ENCODE data around the gene MAPK4. TPM values are rescaled to one million over a fixed set of nuclear protein-coding genes. Genes with fewer than 3 reads are reported as not detected.

MAPK4 gene
- total and polyA plus RNA-seq, 10 of the 15 experiments (the other 5 are each of a cell fraction or from before 2014, with no cell fraction given) = 0.03 to 0.11 (median 0.06) TPM; not detected in 4

DNA sequence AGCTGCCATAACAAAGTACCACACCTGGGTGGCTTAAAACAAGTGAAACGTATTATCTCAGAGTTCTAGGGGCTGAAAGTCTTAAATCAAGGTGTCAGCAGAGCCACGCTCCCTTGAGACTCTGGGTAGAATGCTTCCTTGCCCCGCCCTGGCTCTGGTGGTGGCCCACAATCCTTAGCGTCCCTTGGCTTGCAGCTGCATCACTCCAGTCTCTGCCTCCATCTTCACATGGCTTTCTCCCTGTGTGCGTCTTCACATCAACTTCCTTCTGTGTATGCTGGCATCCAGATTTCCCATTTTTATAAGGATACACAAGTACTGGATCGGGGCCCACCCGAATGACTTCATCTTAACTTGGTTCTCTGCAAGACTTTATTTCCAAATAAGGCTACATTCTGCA is 197.5 kb downstream of the MAPK4 start:
- Histone ChIP-seq H4K20me1 (ENCODE audit: control insufficient read depth, insufficient read depth) (no peaks in the 10 kb centered on the region), H3K27me3 (replicated peaks in 1 of 2; ENCODE audit: control insufficient read depth in 2 of 2, insufficient read depth in 2 of 2, low read length in 1 of 2) (0 out of 4 replicates have a peak, but pooled peaks cover 0 to 2% of the 10 kb centered on the region in 2 experiments), H2AFZ (ENCODE audit: control insufficient read depth, low read depth, low read length) (no peak overlapping the region), H3K27ac (ENCODE audit: control insufficient read depth, insufficient read depth) (no peak overlapping the region), H3K79me2 (ENCODE audit: control insufficient read depth, insufficient read depth, low read length) (no peaks in the 10 kb centered on the region), H3K36me3 (ENCODE audit: control insufficient read depth in 2 of 2, insufficient read depth in 2 of 2, low read length in 1 of 2) (no peaks in the 10 kb centered on the region), H3K4me1 (ENCODE audit: control insufficient read depth, insufficient read depth, low read length) (no peaks in the 10 kb centered on the region), H3K9me3 (replicated peaks; ENCODE audit: control insufficient read depth, insufficient read depth, low read length) (no peaks in the 10 kb centered on the region; the same call in 2 of the 3 replicates), H3K4me2 (ENCODE audit: control insufficient read depth, insufficient read depth) (no peak overlapping the region), H3K4me3 (no peak overlapping the region), H3K9ac (ENCODE audit: control insufficient read depth, insufficient read depth, low read length) (no peak overlapping the region)
- intact Hi-C loops (cut with micrococcal nuclease; ENCODE audit: unreplicated experiment) (no loop called here), in situ Hi-C loops (cut with MboI) (no loop called here)
- no TSS peak for BruUV-seq (replicated peaks)
- RAD21 ChIA-PET (ENCODE audit: unreplicated experiment) = no interaction called here
- WGBS (ENCODE audit: insufficient coverage, insufficient replicate concordance, low lambda C conversion rate, missing lambda C conversion rate) = 32% methylated on average over 7 of the region's 7 CpGs
- CTCF ChIA-PET = no interaction called here
- ATAC-seq = no peak
- DNase-seq (ENCODE audit: low read depth, low spot score) = no peak
- POLR2A ChIA-PET = no interaction called here
- no peak for FAIRE-seq
- SMC1A ChIA-PET (ENCODE audit: uncharacterized antibody, unreplicated experiment) = no interaction called here
- TF ChIP-seq HDGF (IDR thresholded peaks at IDR 0.05) (no peak), BMI1 (IDR thresholded peaks at IDR 0.05; ENCODE audit: borderline replicate concordance) (no peak), JUNB (IDR thresholded peaks at IDR 0.05) (no peak), TAF1 (IDR thresholded peaks at IDR 0.05; ENCODE audit: borderline replicate concordance, low read depth, low read length) (no peak), NR2F1 (conservative IDR thresholded peaks at IDR 0.05) (no peak), RAD51 (IDR thresholded peaks at IDR 0.05) (no peak)
- TF ChIP-seq, protein P1, sequence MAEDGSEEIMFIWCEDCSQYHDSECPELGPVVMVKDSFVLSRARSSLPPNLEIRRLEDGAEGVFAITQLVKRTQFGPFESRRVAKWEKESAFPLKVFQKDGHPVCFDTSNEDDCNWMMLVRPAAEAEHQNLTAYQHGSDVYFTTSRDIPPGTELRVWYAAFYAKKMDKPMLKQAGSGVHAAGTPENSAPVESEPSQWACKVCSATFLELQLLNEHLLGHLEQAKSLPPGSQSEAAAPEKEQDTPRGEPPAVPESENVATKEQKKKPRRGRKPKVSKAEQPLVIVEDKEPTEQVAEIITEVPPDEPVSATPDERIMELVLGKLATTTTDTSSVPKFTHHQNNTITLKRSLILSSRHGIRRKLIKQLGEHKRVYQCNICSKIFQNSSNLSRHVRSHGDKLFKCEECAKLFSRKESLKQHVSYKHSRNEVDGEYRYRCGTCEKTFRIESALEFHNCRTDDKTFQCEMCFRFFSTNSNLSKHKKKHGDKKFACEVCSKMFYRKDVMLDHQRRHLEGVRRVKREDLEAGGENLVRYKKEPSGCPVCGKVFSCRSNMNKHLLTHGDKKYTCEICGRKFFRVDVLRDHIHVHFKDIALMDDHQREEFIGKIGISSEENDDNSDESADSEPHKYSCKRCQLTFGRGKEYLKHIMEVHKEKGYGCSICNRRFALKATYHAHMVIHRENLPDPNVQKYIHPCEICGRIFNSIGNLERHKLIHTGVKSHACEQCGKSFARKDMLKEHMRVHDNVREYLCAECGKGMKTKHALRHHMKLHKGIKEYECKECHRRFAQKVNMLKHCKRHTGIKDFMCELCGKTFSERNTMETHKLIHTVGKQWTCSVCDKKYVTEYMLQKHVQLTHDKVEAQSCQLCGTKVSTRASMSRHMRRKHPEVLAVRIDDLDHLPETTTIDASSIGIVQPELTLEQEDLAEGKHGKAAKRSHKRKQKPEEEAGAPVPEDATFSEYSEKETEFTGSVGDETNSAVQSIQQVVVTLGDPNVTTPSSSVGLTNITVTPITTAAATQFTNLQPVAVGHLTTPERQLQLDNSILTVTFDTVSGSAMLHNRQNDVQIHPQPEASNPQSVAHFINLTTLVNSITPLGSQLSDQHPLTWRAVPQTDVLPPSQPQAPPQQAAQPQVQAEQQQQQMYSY (CRISPR knock-in tag; IDR thresholded peaks at IDR 0.05) = no peak
- TF ChIP-seq, protein P2, sequence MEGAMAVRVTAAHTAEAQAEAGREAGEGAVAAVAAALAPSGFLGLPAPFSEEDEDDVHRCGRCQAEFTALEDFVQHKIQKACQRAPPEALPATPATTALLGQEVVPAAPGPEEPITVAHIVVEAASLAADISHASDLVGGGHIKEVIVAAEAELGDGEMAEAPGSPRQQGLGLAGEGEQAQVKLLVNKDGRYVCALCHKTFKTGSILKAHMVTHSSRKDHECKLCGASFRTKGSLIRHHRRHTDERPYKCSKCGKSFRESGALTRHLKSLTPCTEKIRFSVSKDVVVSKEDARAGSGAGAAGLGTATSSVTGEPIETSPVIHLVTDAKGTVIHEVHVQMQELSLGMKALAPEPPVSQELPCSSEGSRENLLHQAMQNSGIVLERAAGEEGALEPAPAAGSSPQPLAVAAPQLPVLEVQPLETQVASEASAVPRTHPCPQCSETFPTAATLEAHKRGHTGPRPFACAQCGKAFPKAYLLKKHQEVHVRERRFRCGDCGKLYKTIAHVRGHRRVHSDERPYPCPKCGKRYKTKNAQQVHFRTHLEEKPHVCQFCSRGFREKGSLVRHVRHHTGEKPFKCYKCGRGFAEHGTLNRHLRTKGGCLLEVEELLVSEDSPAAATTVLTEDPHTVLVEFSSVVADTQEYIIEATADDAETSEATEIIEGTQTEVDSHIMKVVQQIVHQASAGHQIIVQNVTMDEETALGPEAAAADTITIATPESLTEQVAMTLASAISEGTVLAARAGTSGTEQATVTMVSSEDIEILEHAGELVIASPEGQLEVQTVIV (IDR thresholded peaks at IDR 0.05; ENCODE audit: borderline replicate concordance, partially characterized antibody) = no peak
- TF ChIP-seq, protein P3, sequence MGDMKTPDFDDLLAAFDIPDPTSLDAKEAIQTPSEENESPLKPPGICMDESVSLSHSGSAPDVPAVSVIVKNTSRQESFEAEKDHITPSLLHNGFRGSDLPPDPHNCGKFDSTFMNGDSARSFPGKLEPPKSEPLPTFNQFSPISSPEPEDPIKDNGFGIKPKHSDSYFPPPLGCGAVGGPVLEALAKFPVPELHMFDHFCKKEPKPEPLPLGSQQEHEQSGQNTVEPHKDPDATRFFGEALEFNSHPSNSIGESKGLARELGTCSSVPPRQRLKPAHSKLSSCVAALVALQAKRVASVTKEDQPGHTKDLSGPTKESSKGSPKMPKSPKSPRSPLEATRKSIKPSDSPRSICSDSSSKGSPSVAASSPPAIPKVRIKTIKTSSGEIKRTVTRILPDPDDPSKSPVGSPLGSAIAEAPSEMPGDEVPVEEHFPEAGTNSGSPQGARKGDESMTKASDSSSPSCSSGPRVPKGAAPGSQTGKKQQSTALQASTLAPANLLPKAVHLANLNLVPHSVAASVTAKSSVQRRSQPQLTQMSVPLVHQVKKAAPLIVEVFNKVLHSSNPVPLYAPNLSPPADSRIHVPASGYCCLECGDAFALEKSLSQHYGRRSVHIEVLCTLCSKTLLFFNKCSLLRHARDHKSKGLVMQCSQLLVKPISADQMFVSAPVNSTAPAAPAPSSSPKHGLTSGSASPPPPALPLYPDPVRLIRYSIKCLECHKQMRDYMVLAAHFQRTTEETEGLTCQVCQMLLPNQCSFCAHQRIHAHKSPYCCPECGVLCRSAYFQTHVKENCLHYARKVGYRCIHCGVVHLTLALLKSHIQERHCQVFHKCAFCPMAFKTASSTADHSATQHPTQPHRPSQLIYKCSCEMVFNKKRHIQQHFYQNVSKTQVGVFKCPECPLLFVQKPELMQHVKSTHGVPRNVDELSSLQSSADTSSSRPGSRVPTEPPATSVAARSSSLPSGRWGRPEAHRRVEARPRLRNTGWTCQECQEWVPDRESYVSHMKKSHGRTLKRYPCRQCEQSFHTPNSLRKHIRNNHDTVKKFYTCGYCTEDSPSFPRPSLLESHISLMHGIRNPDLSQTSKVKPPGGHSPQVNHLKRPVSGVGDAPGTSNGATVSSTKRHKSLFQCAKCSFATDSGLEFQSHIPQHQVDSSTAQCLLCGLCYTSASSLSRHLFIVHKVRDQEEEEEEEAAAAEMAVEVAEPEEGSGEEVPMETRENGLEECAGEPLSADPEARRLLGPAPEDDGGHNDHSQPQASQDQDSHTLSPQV (IDR thresholded peaks at IDR 0.05) = no peak
- TF ChIP-seq, protein P4, sequence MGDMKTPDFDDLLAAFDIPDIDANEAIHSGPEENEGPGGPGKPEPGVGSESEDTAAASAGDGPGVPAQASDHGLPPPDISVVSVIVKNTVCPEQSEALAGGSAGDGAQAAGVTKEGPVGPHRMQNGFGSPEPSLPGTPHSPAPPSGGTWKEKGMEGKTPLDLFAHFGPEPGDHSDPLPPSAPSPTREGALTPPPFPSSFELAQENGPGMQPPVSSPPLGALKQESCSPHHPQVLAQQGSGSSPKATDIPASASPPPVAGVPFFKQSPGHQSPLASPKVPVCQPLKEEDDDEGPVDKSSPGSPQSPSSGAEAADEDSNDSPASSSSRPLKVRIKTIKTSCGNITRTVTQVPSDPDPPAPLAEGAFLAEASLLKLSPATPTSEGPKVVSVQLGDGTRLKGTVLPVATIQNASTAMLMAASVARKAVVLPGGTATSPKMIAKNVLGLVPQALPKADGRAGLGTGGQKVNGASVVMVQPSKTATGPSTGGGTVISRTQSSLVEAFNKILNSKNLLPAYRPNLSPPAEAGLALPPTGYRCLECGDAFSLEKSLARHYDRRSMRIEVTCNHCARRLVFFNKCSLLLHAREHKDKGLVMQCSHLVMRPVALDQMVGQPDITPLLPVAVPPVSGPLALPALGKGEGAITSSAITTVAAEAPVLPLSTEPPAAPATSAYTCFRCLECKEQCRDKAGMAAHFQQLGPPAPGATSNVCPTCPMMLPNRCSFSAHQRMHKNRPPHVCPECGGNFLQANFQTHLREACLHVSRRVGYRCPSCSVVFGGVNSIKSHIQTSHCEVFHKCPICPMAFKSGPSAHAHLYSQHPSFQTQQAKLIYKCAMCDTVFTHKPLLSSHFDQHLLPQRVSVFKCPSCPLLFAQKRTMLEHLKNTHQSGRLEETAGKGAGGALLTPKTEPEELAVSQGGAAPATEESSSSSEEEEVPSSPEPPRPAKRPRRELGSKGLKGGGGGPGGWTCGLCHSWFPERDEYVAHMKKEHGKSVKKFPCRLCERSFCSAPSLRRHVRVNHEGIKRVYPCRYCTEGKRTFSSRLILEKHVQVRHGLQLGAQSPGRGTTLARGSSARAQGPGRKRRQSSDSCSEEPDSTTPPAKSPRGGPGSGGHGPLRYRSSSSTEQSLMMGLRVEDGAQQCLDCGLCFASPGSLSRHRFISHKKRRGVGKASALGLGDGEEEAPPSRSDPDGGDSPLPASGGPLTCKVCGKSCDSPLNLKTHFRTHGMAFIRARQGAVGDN (IDR thresholded peaks at IDR 0.05) = no peak

All from GM12878 (cell line).